Gastroesophageal sphincter (tissue), 2 donors: Measurements from ENCODE around the gene RETSAT.

ENCODE experiments used
- POLR2A ChIP-seq, 2 donors: fragments of 450-650 bp; IDR thresholded peaks; one replicate each; pipeline ENCODE4 v1.6.1; 2017; ENCODE audit warnings: antibody characterized with exemption in 2 of 2, mild to moderate bottlenecking in 2 of 2, moderate library complexity in 1 of 2
- POLR2AphosphoS5 ChIP-seq: sonication (generic); formaldehyde crosslinking; IDR thresholded peaks from one replicate; pipeline ENCODE4 v1.6.1; 2017; ENCODE audit warnings: antibody characterized with exemption

DNA sequence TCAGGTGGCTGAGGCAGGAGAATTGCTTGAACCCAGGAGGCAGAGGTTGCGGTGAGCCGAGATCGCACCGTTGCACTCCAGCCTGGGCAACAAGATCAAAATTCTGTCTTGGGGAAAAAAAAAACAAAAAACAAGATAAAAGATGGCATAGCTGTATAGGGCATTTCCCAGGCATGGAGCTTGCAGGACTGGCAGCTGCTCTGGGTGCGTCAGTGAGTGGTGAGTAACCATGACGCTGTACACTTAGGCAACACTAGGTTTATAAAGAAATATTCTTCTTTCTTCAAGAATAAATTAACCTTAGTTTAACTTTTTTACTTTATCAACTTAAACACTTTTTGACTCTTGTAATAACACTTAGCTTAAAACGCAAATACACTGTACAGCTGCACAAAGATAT lies 41.9 kb downstream of the RETSAT start:
- TF ChIP-seq POLR2A (IDR thresholded peaks at IDR 0.05), result no peak
- no peak for TF ChIP-seq POLR2AphosphoS5
